Caco-2 (cell line): ENCODE data around the gene SCAPER. TPM values are rescaled to one million over a fixed set of nuclear protein-coding genes. Genes with fewer than 3 reads are reported as not detected.

ENCODE experiments used
- BruUV-seq: library from RNA; stranded (reverse); fragments of 400-500 nt; replicated peaks from 2 replicates; lab custom pipeline; 2021; lab: Mats Ljungman, UMichigan
- CTCF ChIA-PET: fragments of 300-600 bp; sonication (Branson Sonifier 250); formaldehyde crosslinking; loops from one replicate; lab custom pipeline; 2022; ENCODE audit warnings: antibody characterized with exemption; lab: Charles Lee
- POLR2A ChIA-PET: fragments of 300-600 bp; sonication (Branson Sonifier 250); formaldehyde crosslinking; loops from one replicate; lab custom pipeline; 2022; ENCODE audit warnings: antibody characterized with exemption; lab: Charles Lee
- DNase-seq, 2 experiments: peaks; one replicate each; pipeline versions ENCODE4 v3.0.0 to v3.0.0-alpha.2; 2020 to 2022
- H3K27me3 ChIP-seq: replicated peaks from 2 replicates; pipeline ENCODE4 v1.6.0; 2011; ENCODE audit warnings: low read length; ENCODE audit not compliant: control insufficient read depth, insufficient read depth
- H3K36me3 ChIP-seq: 2 replicates; pipeline ENCODE4 v1.5.1; 2011; ENCODE audit warnings: low read length; ENCODE audit not compliant: control insufficient read depth, insufficient read depth
- H3K4me1 ChIP-seq: fragments of 250-450 bp; sonication (Bioruptor Pico); 2 replicates; pipeline ENCODE4 v1.5.1; 2020; ENCODE audit warnings: mild to moderate bottlenecking
- H3K4me3 ChIP-seq: 2 replicates; pipeline ENCODE4 v1.5.1; 2011; ENCODE audit warnings: low read depth, mild to moderate bottlenecking, control low read depth, low read length
- H3K9me3 ChIP-seq: fragments of 250-450 bp; sonication (Bioruptor Pico); 2 replicates; pipeline ENCODE4 v1.5.1; 2020; ENCODE audit warnings: mild to moderate bottlenecking, moderate library complexity
- H3K27ac Mint-ChIP-seq: one replicate; pipeline ENCODE4 v1.8.0; 2022; ENCODE audit warnings: mixed read lengths; ENCODE audit not compliant: unreplicated experiment
- H3K27me3 Mint-ChIP-seq: one replicate; pipeline ENCODE4 v1.8.0; 2022; ENCODE audit warnings: mixed read lengths; ENCODE audit not compliant: insufficient read depth, unreplicated experiment
- H3K36me3 Mint-ChIP-seq: one replicate; pipeline ENCODE4 v1.8.0; 2022; ENCODE audit warnings: mild to moderate bottlenecking, mixed read lengths; ENCODE audit not compliant: insufficient read depth, unreplicated experiment
- H3K4me1 Mint-ChIP-seq: one replicate; pipeline ENCODE4 v1.8.0; 2022; ENCODE audit warnings: low read depth, mixed read lengths; ENCODE audit not compliant: unreplicated experiment
- H3K4me3 Mint-ChIP-seq: one replicate; pipeline ENCODE4 v1.8.0; 2022; ENCODE audit warnings: mild to moderate bottlenecking, moderate library complexity, mixed read lengths; ENCODE audit not compliant: unreplicated experiment
- H3K9me3 Mint-ChIP-seq: one replicate; pipeline ENCODE4 v1.8.0; 2022; ENCODE audit warnings: mixed read lengths; ENCODE audit not compliant: unreplicated experiment
- intact Hi-C: fragments of 100-400 bp; cut with micrococcal nuclease; formaldehyde crosslinking; loops from one replicate; pipeline ENCODE4 v1.10.0; 2022; ENCODE audit not compliant: unreplicated experiment
- total RNA-seq: library from RNA; stranded (reverse); gene quantifications from 2 replicates; pipeline ENCODE4 v1.2.3, GENCODE V29; 2022
- TF ChIP-seq, protein P1 (sequence below), 2 experiments: fragments of 200-600 bp in 1 of 2; IDR thresholded peaks; 1 replicate in 1 of 2; 2 replicates in 1 of 2; pipeline versions ENCODE4 v1.5.1 to v1.8.0; 2011 to 2022; ENCODE audit warnings: antibody characterized with exemption in 1 of 2, control low read depth in 1 of 2, inconsistent platforms in 1 of 2, low read depth in 1 of 2, low read length in 1 of 2, mild to moderate bottlenecking in 1 of 2, moderate library complexity in 1 of 2; ENCODE audit not compliant: insufficient read depth in 1 of 2, severe bottlenecking in 1 of 2, unreplicated experiment in 1 of 2

SCAPER gene
- total RNA-seq, 1 experiment from 2014 or later, result 24.6 TPM

DNA sequence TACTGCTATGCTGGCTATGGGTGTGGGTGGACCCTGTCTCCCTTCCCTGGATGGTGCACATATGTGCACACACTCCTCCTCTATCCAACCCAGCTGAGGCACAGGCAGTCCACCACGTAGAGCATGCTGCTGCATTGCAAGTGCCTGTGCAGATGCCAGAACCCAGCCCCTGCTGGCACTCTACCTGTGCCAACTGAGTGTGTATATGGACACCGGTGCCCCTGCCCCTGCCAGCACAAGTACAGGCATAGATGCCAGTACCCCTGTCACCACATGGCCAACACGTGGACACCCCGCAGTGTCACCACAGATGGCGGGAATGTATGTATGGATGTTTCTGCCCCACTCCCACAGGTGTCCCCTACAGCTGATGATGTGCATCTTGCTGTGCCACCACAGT is 352.0 kb downstream of the SCAPER start:
- Mint-ChIP-seq H3K27ac (no peak overlapping the region), H3K4me3 (no peak overlapping the region), H3K4me1 (peaks cover 7% of the 10 kb centered on the region), H3K27me3 (no peaks in the 10 kb centered on the region), H3K9me3 (peaks cover 6% of the 10 kb centered on the region), H3K36me3 (no peaks in the 10 kb centered on the region)
- intact Hi-C loops, result no loop called here
- no peaks in the 10 kb centered on the region for H3K4me1 ChIP-seq
- H3K27me3 ChIP-seq, result no peaks in the 10 kb centered on the region
- DNase-seq, result no peak
- ChIA-PET POLR2A (no interaction called here), CTCF (no interaction called here)
- H3K9me3 ChIP-seq, result no peaks in the 10 kb centered on the region
- no peaks in the 10 kb centered on the region for H3K36me3 ChIP-seq
- no peak overlapping the region for H3K4me3 ChIP-seq
- BruUV-seq, result no TSS peak
- TF ChIP-seq, protein P1, sequence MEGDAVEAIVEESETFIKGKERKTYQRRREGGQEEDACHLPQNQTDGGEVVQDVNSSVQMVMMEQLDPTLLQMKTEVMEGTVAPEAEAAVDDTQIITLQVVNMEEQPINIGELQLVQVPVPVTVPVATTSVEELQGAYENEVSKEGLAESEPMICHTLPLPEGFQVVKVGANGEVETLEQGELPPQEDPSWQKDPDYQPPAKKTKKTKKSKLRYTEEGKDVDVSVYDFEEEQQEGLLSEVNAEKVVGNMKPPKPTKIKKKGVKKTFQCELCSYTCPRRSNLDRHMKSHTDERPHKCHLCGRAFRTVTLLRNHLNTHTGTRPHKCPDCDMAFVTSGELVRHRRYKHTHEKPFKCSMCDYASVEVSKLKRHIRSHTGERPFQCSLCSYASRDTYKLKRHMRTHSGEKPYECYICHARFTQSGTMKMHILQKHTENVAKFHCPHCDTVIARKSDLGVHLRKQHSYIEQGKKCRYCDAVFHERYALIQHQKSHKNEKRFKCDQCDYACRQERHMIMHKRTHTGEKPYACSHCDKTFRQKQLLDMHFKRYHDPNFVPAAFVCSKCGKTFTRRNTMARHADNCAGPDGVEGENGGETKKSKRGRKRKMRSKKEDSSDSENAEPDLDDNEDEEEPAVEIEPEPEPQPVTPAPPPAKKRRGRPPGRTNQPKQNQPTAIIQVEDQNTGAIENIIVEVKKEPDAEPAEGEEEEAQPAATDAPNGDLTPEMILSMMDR (IDR thresholded peaks at IDR 0.05; ENCODE audit: insufficient read depth in 1 of 2, low read depth in 1 of 2, low read length in 1 of 2, severe bottlenecking in 1 of 2, unreplicated experiment in 1 of 2), result no peak

DNA sequence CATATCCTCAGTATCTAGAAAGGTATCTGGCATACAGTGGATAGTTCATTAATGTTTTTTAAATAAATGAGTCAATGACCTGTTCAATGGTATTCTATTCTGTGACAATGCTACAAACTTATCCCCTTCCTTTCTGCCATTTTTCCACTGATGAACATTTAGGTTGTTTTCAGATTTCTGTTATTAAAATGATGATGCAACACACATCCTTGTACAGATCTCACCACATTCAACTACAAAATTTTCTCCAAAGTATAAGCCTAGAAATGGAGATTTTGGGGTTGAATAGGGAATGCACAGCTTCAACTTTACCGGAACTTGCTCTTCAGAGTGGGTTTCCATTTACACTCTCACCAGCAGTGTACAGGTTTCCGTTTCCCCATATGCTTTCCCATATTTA is 358.3 kb downstream of the SCAPER start:
- Mint-ChIP-seq H3K27me3 (no peaks in the 10 kb centered on the region), H3K4me1 (peaks cover 7% of the 10 kb centered on the region), H3K36me3 (no peaks in the 10 kb centered on the region), H3K4me3 (no peak overlapping the region), H3K27ac (no peak overlapping the region), H3K9me3 (peaks cover 6% of the 10 kb centered on the region)
- H3K4me1 ChIP-seq, result 0 out of 2 replicates have a peak, but pooled peaks cover 2% of the 10 kb centered on the region
- CTCF ChIA-PET, result no interaction called here
- DNase-seq, result no peak
- intact Hi-C loops, result no loop called here
- TF ChIP-seq, protein P1 (IDR thresholded peaks at IDR 0.05; ENCODE audit: insufficient read depth in 1 of 2, low read depth in 1 of 2, low read length in 1 of 2, severe bottlenecking in 1 of 2, unreplicated experiment in 1 of 2), result no peak
- H3K4me3 ChIP-seq, result no peak overlapping the region
- H3K36me3 ChIP-seq, result no peaks in the 10 kb centered on the region
- no peaks in the 10 kb centered on the region; the same call in 1 of the 2 replicates for H3K9me3 ChIP-seq
- no peaks in the 10 kb centered on the region for H3K27me3 ChIP-seq
- BruUV-seq, result no TSS peak
- POLR2A ChIA-PET, result no interaction called here

GRCh38 chr15:76533995-76534394 is 371.1 kb downstream of the SCAPER start:
- BruUV-seq, result no TSS peak
- ChIA-PET CTCF (no interaction called here), POLR2A (no interaction called here)
- H3K9me3 Mint-ChIP-seq, result no peaks in the 10 kb centered on the region
- no peaks in the 10 kb centered on the region for H3K27me3 Mint-ChIP-seq
- Histone ChIP-seq H3K36me3 (no peaks in the 10 kb centered on the region), H3K27me3 (no peaks in the 10 kb centered on the region), H3K4me1 (no peaks in the 10 kb centered on the region), H3K9me3 (no peaks in the 10 kb centered on the region), H3K4me3 (no peak overlapping the region)
- no peaks in the 10 kb centered on the region for H3K4me1 Mint-ChIP-seq
- TF ChIP-seq, protein P1 (IDR thresholded peaks at IDR 0.05; ENCODE audit: insufficient read depth in 1 of 2, low read depth in 1 of 2, low read length in 1 of 2, severe bottlenecking in 1 of 2, unreplicated experiment in 1 of 2), result no peak
- intact Hi-C loops, result no loop called here
- H3K36me3 Mint-ChIP-seq, result no peaks in the 10 kb centered on the region
- no peak overlapping the region for H3K27ac Mint-ChIP-seq
- DNase-seq, result no peak
- no peak overlapping the region for H3K4me3 Mint-ChIP-seq
